Mesenchymal stem cell (in vitro differentiated cells and primary cell): ENCODE results near the gene FHIT. TPM values are rescaled to one million over a fixed set of nuclear protein-coding genes. Genes with fewer than 3 reads are reported as not detected.

Source experiments
- DNase-seq: peaks from one replicate; pipeline ENCODE4 v3.0.0-alpha.2; 2013
- H2AFZ ChIP-seq: one replicate; pipeline ENCODE4 v1.6.1; 2013; ENCODE audit warnings: low read depth, mild to moderate bottlenecking, control low read depth, inconsistent platforms, low read length, moderate library complexity
- H2AK5ac ChIP-seq: 2 replicates; pipeline ENCODE4 v1.6.1; 2013; ENCODE audit warnings: low read length, moderate library complexity, mild to moderate bottlenecking, inconsistent platforms; ENCODE audit not compliant: severe bottlenecking
- H2BK120ac ChIP-seq: one replicate; pipeline ENCODE4 v1.6.1; 2013; ENCODE audit warnings: low read depth, mild to moderate bottlenecking, inconsistent platforms, low read length, moderate library complexity
- H2BK12ac ChIP-seq, 2 experiments: one replicate each; pipeline ENCODE4 v1.6.1; 2013; ENCODE audit warnings: inconsistent platforms in 2 of 2, low read length in 2 of 2, mild to moderate bottlenecking in 2 of 2, moderate library complexity in 2 of 2, control low read depth in 1 of 2
- H2BK15ac ChIP-seq: one replicate; pipeline ENCODE4 v1.6.1; 2013; ENCODE audit warnings: mild to moderate bottlenecking, low read depth, inconsistent platforms; ENCODE audit not compliant: poor library complexity, severe bottlenecking
- H2BK5ac ChIP-seq: 2 replicates; pipeline ENCODE4 v1.6.1; 2013; ENCODE audit warnings: low read depth, mild to moderate bottlenecking, low read length, control low read depth, inconsistent platforms; ENCODE audit not compliant: poor library complexity, severe bottlenecking
- H3K14ac ChIP-seq, 2 experiments: one replicate each; pipeline ENCODE4 v1.6.1; 2013; ENCODE audit warnings: inconsistent platforms in 2 of 2, low read length in 2 of 2, control low read depth in 1 of 2, mild to moderate bottlenecking in 1 of 2, moderate library complexity in 1 of 2
- H3K18ac ChIP-seq, 2 experiments: one replicate each; pipeline ENCODE4 v1.6.1; 2013; ENCODE audit warnings: inconsistent platforms in 2 of 2, low read length in 2 of 2, control low read depth in 1 of 2, low read depth in 1 of 2, mild to moderate bottlenecking in 1 of 2
- H3K23ac ChIP-seq, 2 experiments: one replicate each; pipeline ENCODE4 v1.6.1; 2013; ENCODE audit warnings: inconsistent platforms in 2 of 2, low read length in 2 of 2, mild to moderate bottlenecking in 2 of 2, moderate library complexity in 2 of 2, control low read depth in 1 of 2
- H3K27ac ChIP-seq: 2 replicates; pipeline ENCODE4 v1.5.1; 2013; ENCODE audit warnings: mild to moderate bottlenecking, moderate library complexity, low read length, control low read depth, inconsistent platforms; ENCODE audit not compliant: poor library complexity, severe bottlenecking
- H3K27me3 ChIP-seq, 2 experiments: 2 replicates each; pipeline versions ENCODE4 v1.6.1 to v1.7.0; 2013; ENCODE audit warnings: low read length in 2 of 2, mild to moderate bottlenecking in 2 of 2, moderate library complexity in 2 of 2, control low read depth in 1 of 2, inconsistent platforms in 1 of 2; ENCODE audit not compliant: control insufficient read depth in 1 of 2, insufficient read depth in 1 of 2
- H3K36me3 ChIP-seq, 2 experiments: 2 replicates each; pipeline versions ENCODE4 v1.6.1 to v1.7.0; 2013; ENCODE audit warnings: low read length in 2 of 2, control low read depth in 1 of 2, inconsistent platforms in 1 of 2, low read depth in 1 of 2, mild to moderate bottlenecking in 1 of 2; ENCODE audit not compliant: insufficient read depth in 2 of 2, control insufficient read depth in 1 of 2
- H3K4ac ChIP-seq, 2 experiments: one replicate each; pipeline ENCODE4 v1.6.1; 2013; ENCODE audit warnings: inconsistent platforms in 2 of 2, low read length in 2 of 2, mild to moderate bottlenecking in 2 of 2, moderate library complexity in 2 of 2, control low read depth in 1 of 2, low read depth in 1 of 2
- H3K4me1 ChIP-seq: 2 replicates; pipeline ENCODE4 v1.6.1; 2013; ENCODE audit warnings: low read depth, low read length, control low read depth; ENCODE audit not compliant: control insufficient read depth, insufficient read depth
- H3K4me2 ChIP-seq: 2 replicates; pipeline ENCODE4 v1.6.1; 2013; ENCODE audit warnings: low read length, mild to moderate bottlenecking, inconsistent platforms; ENCODE audit not compliant: poor library complexity, severe bottlenecking
- H3K4me3 ChIP-seq, 2 experiments: 2 replicates each; pipeline versions ENCODE4 v1.5.1 to v1.7.0; 2013; ENCODE audit warnings: low read length in 2 of 2, mild to moderate bottlenecking in 2 of 2, control low read depth in 1 of 2, low read depth in 1 of 2; ENCODE audit not compliant: insufficient read depth in 1 of 2
- H3K79me1 ChIP-seq: replicated peaks from 2 replicates; pipeline ENCODE4 v1.6.1; 2013; ENCODE audit warnings: mild to moderate bottlenecking, control low read depth, low read length, inconsistent platforms; ENCODE audit not compliant: poor library complexity, severe bottlenecking
- H3K9ac ChIP-seq: 2 replicates; pipeline ENCODE4 v1.7.0; 2013; ENCODE audit warnings: mild to moderate bottlenecking, low read length, moderate library complexity
- H3K9me3 ChIP-seq: 2 replicates; pipeline ENCODE4 v1.7.0; 2013; ENCODE audit warnings: mild to moderate bottlenecking, low read length; ENCODE audit not compliant: control insufficient read depth
- H4K8ac ChIP-seq: one replicate; pipeline ENCODE4 v1.6.1; 2013; ENCODE audit warnings: inconsistent platforms, mild to moderate bottlenecking, low read length, moderate library complexity
- H4K91ac ChIP-seq: one replicate; pipeline ENCODE4 v1.6.1; 2013; ENCODE audit warnings: mild to moderate bottlenecking, low read length, inconsistent platforms
- WGBS: methylation state at CpG from one replicate; pipeline ENCODE4 v1.1.7; 2013; ENCODE audit warnings: mixed read lengths; 5-methylcytosine and 5-hydroxymethylcytosine counted together
- polyA plus RNA-seq, 2 experiments: library from polyadenylated mRNA; stranded (reverse); fragments of 200-250 nt; gene quantifications; one replicate each; pipeline ENCODE4 v1.2.3, GENCODE V29; 2013

FHIT gene
- polyA plus RNA-seq (2013, experiment 1 of 2), result 1.5 TPM
- 1.7 TPM for polyA plus RNA-seq (2013, experiment 2 of 2)

- no peaks in the 10 kb centered on the region for H3K27me3 ChIP-seq
- peak within 1 kb of the TSS; percentile 75 for H4K91ac ChIP-seq
- peak within 1 kb of the TSS in 1 of 2 experiments; percentile 97 for H3K14ac ChIP-seq
- H2AK5ac ChIP-seq, result peak within 1 kb of the TSS; percentile 36
- H3K4me2 ChIP-seq, result peak within 1 kb of the TSS; percentile 90
- H3K23ac ChIP-seq, result peak within 1 kb of the TSS in 1 of 2 experiments; percentile 72
- H3K4ac ChIP-seq, result peak within 1 kb of the TSS; percentile 54 to 68
- H3K79me1 ChIP-seq, result no peaks in the 10 kb centered on the region
- peak; percentile 91 for DNase-seq
- peak within 1 kb of the TSS; percentile 24 for H2BK5ac ChIP-seq
- peak within 1 kb of the TSS; percentile 93 to 97 for H3K18ac ChIP-seq
- H2BK12ac ChIP-seq, result peak within 1 kb of the TSS in 1 of 2 experiments; percentile 67
- H2AFZ ChIP-seq, result peak within 1 kb of the TSS; percentile 90
- peak within 1 kb of the TSS; percentile 70 for H2BK15ac ChIP-seq
- peak within 1 kb of the TSS; percentile 94 for H3K9ac ChIP-seq
- no peaks in the 10 kb centered on the region for H3K9me3 ChIP-seq
- peak within 1 kb of the TSS; percentile 95 for H4K8ac ChIP-seq
- H3K27ac ChIP-seq, result no peak within 1 kb of the TSS
- peak within 1 kb of the TSS; percentile 70 to 98 for H3K4me3 ChIP-seq
- H3K36me3 ChIP-seq, result no peaks in the 10 kb centered on the region
- no peak within 1 kb of the TSS for H2BK120ac ChIP-seq
- peaks cover 8% of the 10 kb centered on the region for H3K4me1 ChIP-seq
- 15% methylated on average over 41 of the region's 41 CpGs for WGBS
Measured at GRCh38 chr3:61251174-61251972, at the start of gene FHIT. Gene FHIT, minus strand, starts transcription at chr3:61251452.

GRCh38 chr3:61300786-61301185 is 49.5 kb upstream of the FHIT start:
- Histone ChIP-seq H4K8ac (no peak overlapping the region), H3K9ac (no peak overlapping the region), H3K79me1 (no peaks in the 10 kb centered on the region), H3K4ac (no peak overlapping the region), H3K18ac (no peak overlapping the region), H3K27ac (peak overlapping the region; percentile 77), H3K4me2 (no peak overlapping the region), H4K91ac (no peak overlapping the region), H3K4me1 (peaks cover 6% of the 10 kb centered on the region), H3K27me3 (no peaks in the 10 kb centered on the region), H3K9me3 (no peaks in the 10 kb centered on the region), H3K14ac (no peak overlapping the region), H2BK5ac (no peak overlapping the region), H2BK120ac (no peak overlapping the region), H3K36me3 (no peaks in the 10 kb centered on the region), H3K4me3 (no peak overlapping the region), H2AK5ac (peak overlapping the region; percentile 38), H3K23ac (no peak overlapping the region), H2BK12ac (no peak overlapping the region), H2AFZ (no peak overlapping the region), H2BK15ac (no peak overlapping the region)
- 72% methylated on average over 2 of the region's 2 CpGs for WGBS
- DNase-seq, result no peak

GRCh38 chr3:61300006-61300380 is 48.7 kb upstream of the FHIT start:
- H3K27me3 ChIP-seq, result no peaks in the 10 kb centered on the region
- no peak overlapping the region for H3K9ac ChIP-seq
- no peak overlapping the region for H3K4ac ChIP-seq
- 54% methylated on average over 4 of the region's 4 CpGs for WGBS
- peak overlapping the region; percentile 98 for H3K27ac ChIP-seq
- no peak overlapping the region for H3K18ac ChIP-seq
- H3K4me2 ChIP-seq, result no peak overlapping the region
- H4K91ac ChIP-seq, result no peak overlapping the region
- peak overlapping the region; percentile 98 for H2BK5ac ChIP-seq
- no peak overlapping the region for H3K14ac ChIP-seq
- no peaks in the 10 kb centered on the region for H3K36me3 ChIP-seq
- no peaks in the 10 kb centered on the region for H3K9me3 ChIP-seq
- no peak for DNase-seq
- H2BK12ac ChIP-seq, result no peak overlapping the region
- H3K23ac ChIP-seq, result no peak overlapping the region
- no peak overlapping the region for H3K4me3 ChIP-seq
- no peak overlapping the region for H2BK15ac ChIP-seq
- H3K79me1 ChIP-seq, result no peaks in the 10 kb centered on the region
- H2AFZ ChIP-seq, result no peak overlapping the region
- H3K4me1 ChIP-seq, result peaks cover 6% of the 10 kb centered on the region
- no peak overlapping the region for H2AK5ac ChIP-seq
- no peak overlapping the region for H2BK120ac ChIP-seq
- H4K8ac ChIP-seq, result no peak overlapping the region

- H3K14ac ChIP-seq, result no peak overlapping the region
- H3K27ac ChIP-seq, result peak overlapping the region; percentile 98
- H3K4me1 ChIP-seq, result peaks cover 6% of the 10 kb centered on the region
- no peak overlapping the region for H3K18ac ChIP-seq
- 53% methylated on average over 3 of the region's 3 CpGs for WGBS
- H3K9ac ChIP-seq, result no peak overlapping the region
- H3K79me1 ChIP-seq, result no peaks in the 10 kb centered on the region
- H2BK120ac ChIP-seq, result no peak overlapping the region
- no peaks in the 10 kb centered on the region for H3K9me3 ChIP-seq
- no peak overlapping the region for H2AFZ ChIP-seq
- H3K4ac ChIP-seq, result no peak overlapping the region
- H3K4me2 ChIP-seq, result peak overlapping the region; percentile 54
- H3K36me3 ChIP-seq, result no peaks in the 10 kb centered on the region
- H2BK15ac ChIP-seq, result no peak overlapping the region
- no peak overlapping the region for H4K8ac ChIP-seq
- no peak overlapping the region for H3K4me3 ChIP-seq
- no peak overlapping the region for H2BK12ac ChIP-seq
- no peak overlapping the region for H4K91ac ChIP-seq
- H3K23ac ChIP-seq, result no peak overlapping the region
- no peaks in the 10 kb centered on the region for H3K27me3 ChIP-seq
- H2BK5ac ChIP-seq, result peak overlapping the region; percentile 98
- DNase-seq, result peak; percentile 3
- H2AK5ac ChIP-seq, result peak overlapping the region; percentile 76
Measured at GRCh38 chr3:61299343-61300005, 48.2 kb upstream of the FHIT start.
